Mucosa of descending colon (tissue), 3 donors: Measurements from ENCODE around the gene MAN1A2. TPM values are rescaled to one million over a fixed set of nuclear protein-coding genes. Genes with fewer than 3 reads are reported as not detected.
"Not testable (repeated sequence)": the region's sequence is repeated elsewhere in the genome, so short reads cannot be mapped to it uniquely, and the experiment has no call there.

Experiments
- ATAC-seq: fragments of 200-7000 bp; cut with Tn5 transposase; one replicate; pipeline ENCODE4 v1.9.1; 2020; ENCODE audit warnings: mild to moderate bottlenecking, moderate library complexity
- DNase-seq, 3 donors: peaks; one replicate each; pipeline ENCODE4 v3.0.0-alpha.2; 2020
- H3K36me3 ChIP-seq: fragments of 200-600 bp; one replicate; pipeline ENCODE4 v1.8.0; 2021; ENCODE audit warnings: low read depth, mild to moderate bottlenecking
- H3K4me1 ChIP-seq: fragments of 200-600 bp; one replicate; pipeline ENCODE4 v1.8.0; 2021; ENCODE audit warnings: low read depth, mild to moderate bottlenecking
- H3K4me3 ChIP-seq: fragments of 200-600 bp; one replicate; pipeline ENCODE4 v1.8.0; 2021; ENCODE audit warnings: mild to moderate bottlenecking
- H3K9me3 ChIP-seq: fragments of 200-600 bp; one replicate; pipeline ENCODE4 v1.8.0; 2021; ENCODE audit warnings: mild to moderate bottlenecking
- intact Hi-C, 2 donors: fragments of 100-400 bp; cut with DNase I in 1 of 2; cut with micrococcal nuclease in 1 of 2; formaldehyde crosslinking; loops; one replicate each; pipeline versions ENCODE4 v1.11.0 to v1.11.1; 2022; cut with DNase I, micrococcal nuclease
- total RNA-seq, 3 donors: library from RNA; stranded (reverse); fragmentation: NEBNext Ultra II Directional in 2 of 3; extraction: Animal tissue kit (Norgen Biotek cat#: 25700) in 2 of 3; gene quantifications; one replicate each; pipeline versions ENCODE4 v1.2.1 to v1.2.4, GENCODE V29; 2021 to 2023
- TF ChIP-seq, protein P1 (sequence below): fragments of 200-600 bp; IDR thresholded peaks from one replicate; pipeline ENCODE4 v1.8.0; 2022; ENCODE audit warnings: antibody characterized with exemption, mild to moderate bottlenecking
- donor health status: DM: no; HTN: no; CAD: no; lungs with moderate emphysema.
- donor health status: DM: no; HTN: no; CAD: no.
- donor health status: DM: no; HTN: yes; CAD: no.

MAN1A2 gene
- total RNA-seq, 3 donors from 2014 or later, result 29.1 to 59.6 (median 32.4) TPM

DNA sequence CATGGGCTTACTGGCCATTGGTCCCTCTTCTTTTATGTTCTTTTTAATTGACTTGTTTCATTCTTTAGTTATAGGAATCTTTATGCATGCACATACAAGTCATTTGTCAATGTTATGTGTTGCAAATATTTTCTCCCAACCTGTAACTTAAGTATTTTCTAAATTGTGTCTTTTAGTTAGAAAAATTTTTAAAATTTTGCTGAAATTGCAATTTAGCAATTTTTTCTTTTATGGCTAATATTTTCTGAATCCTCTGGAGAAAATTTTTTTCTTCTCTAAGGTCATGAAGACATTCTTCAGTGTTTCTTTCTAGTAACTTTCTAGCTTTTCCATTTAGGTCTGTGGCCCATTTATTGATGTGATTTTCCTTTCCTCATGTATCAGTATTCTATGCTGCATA, 189.7 kb downstream of the MAN1A2 start:
- TF ChIP-seq, protein P1, sequence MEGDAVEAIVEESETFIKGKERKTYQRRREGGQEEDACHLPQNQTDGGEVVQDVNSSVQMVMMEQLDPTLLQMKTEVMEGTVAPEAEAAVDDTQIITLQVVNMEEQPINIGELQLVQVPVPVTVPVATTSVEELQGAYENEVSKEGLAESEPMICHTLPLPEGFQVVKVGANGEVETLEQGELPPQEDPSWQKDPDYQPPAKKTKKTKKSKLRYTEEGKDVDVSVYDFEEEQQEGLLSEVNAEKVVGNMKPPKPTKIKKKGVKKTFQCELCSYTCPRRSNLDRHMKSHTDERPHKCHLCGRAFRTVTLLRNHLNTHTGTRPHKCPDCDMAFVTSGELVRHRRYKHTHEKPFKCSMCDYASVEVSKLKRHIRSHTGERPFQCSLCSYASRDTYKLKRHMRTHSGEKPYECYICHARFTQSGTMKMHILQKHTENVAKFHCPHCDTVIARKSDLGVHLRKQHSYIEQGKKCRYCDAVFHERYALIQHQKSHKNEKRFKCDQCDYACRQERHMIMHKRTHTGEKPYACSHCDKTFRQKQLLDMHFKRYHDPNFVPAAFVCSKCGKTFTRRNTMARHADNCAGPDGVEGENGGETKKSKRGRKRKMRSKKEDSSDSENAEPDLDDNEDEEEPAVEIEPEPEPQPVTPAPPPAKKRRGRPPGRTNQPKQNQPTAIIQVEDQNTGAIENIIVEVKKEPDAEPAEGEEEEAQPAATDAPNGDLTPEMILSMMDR, result no peak
- Histone ChIP-seq H3K36me3 (no peaks in the 10 kb centered on the region), H3K4me1 (peaks cover 3% of the 10 kb centered on the region), H3K9me3 (no peaks in the 10 kb centered on the region), H3K4me3 (no peak overlapping the region)
- ATAC-seq (no peak), DNase-seq (no peak)
- intact Hi-C loops, result no loop called here

DNA sequence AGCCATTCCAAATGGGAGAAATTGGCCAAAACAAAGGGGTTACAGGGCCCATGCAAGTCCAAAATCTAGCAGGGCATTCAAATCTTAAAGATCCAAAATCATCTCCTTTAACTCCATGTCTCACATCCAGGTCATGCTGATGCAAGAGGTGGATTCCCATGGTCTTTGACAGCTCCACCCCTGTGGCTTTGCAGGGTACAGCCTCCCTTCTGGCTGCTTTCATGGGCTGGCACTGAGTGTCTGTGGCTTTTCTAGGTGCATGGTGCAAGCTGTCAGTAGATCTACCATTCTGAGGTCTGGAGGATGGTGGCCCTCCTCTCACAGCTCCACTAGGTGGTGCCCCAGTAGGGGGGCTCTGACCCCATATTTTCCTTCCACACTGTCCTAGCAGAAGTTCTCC, 191.2 kb downstream of the MAN1A2 start:
- ATAC-seq, intact Hi-C loops, H3K4me3 ChIP-seq, DNase-seq, H3K9me3 ChIP-seq, H3K36me3 ChIP-seq: not testable (repeated sequence)
- H3K4me1 ChIP-seq, result peaks cover 14% of the 10 kb centered on the region

DNA sequence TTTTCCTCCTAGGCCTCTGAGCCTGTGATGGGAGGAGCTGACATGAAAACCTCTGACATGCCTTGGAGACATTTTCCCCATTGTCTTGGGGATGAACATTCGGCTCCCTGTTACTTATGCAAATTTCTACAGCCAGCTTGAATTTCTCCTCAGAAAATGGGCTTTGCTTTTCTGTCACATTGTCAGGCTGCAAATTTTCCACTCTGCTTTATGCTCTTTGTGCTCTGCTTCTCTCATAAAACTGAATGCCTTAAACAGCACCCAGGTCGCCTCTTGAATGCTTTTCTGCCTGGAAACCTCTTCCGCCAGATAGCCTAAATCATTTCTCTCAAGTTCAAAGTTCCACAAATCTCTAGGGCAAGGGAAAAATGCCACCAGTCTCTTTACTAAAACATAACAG, 191.9 kb downstream of the MAN1A2 start:
- H3K36me3 ChIP-seq, result no peaks in the 10 kb centered on the region
- peaks cover 20% of the 10 kb centered on the region for H3K4me1 ChIP-seq
- H3K9me3 ChIP-seq, result no peaks in the 10 kb centered on the region
- no peak for DNase-seq
- no peak for ATAC-seq
- H3K4me3 ChIP-seq, result no peak overlapping the region
- intact Hi-C loops, result no loop called here
- TF ChIP-seq, protein P1, result no peak

- intact Hi-C loops, result no loop called here
- H3K4me1 ChIP-seq, result peaks cover 20% of the 10 kb centered on the region
- DNase-seq (no peak), ATAC-seq (no peak)
- TF ChIP-seq, protein P1, result no peak
- no peaks in the 10 kb centered on the region for H3K36me3 ChIP-seq
- H3K9me3 ChIP-seq, result no peaks in the 10 kb centered on the region
- H3K4me3 ChIP-seq, result no peak overlapping the region
Observed at GRCh38 chr1:117559985-117560384, 192.7 kb downstream of the MAN1A2 start.

DNA sequence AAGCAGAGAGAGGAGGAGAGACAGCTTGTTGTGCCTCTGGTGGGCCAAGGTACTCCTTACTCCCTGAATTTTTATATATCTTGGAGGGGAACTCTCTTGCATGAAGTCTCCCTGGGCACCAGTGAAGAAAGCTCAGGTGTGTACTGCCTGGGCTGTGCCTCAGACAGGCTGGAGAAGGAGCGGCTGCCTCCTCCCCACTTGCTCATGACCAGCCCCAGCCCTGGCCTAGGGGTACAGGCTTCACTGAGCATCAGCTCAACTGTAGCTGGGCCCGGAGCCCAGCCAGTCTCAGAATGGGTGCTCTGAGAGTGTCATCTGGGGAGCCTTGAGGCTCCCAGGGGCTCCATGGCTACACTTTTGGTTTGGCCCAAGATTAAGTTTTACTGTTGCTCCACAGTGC, 193.8 kb downstream of the MAN1A2 start:
- TF ChIP-seq, protein P1, result no peak
- Histone ChIP-seq H3K4me1 (peaks cover 20% of the 10 kb centered on the region), H3K9me3 (no peaks in the 10 kb centered on the region), H3K36me3 (no peaks in the 10 kb centered on the region), H3K4me3 (no peak overlapping the region)
- intact Hi-C loops, result no loop called here
- ATAC-seq (no peak), DNase-seq (no peak)

GRCh38 chr1:117561551-117561950, 194.3 kb downstream of the MAN1A2 start:
- intact Hi-C loops, result no loop called here
- ATAC-seq (no peak), DNase-seq (no peak)
- Histone ChIP-seq H3K4me3 (no peak overlapping the region), H3K4me1 (peaks cover 20% of the 10 kb centered on the region), H3K9me3 (no peaks in the 10 kb centered on the region), H3K36me3 (no peaks in the 10 kb centered on the region)
- TF ChIP-seq, protein P1, result no peak
